HG03432 (cell line): ENCODE data around the gene UBE2R2.
"Not testable (repeated sequence)": the region's sequence is repeated elsewhere in the genome, so short reads cannot be mapped to it uniquely, and the experiment has no call there.

Experiments used
- ATAC-seq: cut with Tn5 transposase; IDR thresholded peaks from one replicate; pipeline ENCODE4 v1.9.1; 2021; ENCODE audit warnings: mild to moderate bottlenecking, moderate library complexity; ENCODE audit not compliant: unreplicated experiment

Gene UBE2R2

DNA sequence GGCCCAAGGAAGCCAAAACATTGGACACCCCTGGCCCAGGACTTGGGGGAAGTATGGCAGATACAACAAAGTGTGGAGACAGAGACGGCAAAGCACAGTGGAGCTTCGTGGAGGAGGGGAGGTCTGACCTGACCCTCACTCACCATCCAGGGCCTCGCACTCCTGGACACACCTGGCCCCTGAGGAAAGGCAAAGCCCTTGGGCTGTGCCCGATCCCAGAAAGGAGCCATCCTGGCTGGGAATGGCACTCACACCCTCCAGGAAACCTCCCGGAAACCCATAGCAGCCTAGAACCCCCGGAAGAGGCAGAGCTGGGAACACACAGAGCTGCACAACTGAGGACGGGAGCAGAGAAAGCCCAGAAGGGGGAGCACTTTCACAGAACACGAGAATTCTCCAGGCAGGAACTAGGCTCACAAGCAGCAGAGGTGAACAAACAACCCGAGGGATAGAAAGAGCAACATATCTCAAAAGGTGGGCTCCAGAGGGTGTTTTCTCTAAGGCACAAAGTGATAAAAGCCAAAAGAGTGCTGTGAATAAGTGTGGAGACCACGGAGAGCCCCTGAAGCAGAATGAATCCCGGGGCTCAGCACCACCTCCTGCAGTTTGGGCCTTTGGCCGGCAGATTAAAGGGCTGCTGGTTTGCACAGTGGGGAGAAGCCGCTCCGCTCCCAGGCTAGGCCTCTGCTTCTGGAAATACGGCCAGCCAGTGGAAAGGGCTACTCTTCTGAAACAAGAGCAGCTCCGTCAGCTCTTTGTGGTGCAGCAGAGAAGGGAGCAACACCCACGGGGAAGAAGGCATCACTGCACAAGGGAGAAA, 108.2 kb downstream of the UBE2R2 start:
- no peak for ATAC-seq

DNA sequence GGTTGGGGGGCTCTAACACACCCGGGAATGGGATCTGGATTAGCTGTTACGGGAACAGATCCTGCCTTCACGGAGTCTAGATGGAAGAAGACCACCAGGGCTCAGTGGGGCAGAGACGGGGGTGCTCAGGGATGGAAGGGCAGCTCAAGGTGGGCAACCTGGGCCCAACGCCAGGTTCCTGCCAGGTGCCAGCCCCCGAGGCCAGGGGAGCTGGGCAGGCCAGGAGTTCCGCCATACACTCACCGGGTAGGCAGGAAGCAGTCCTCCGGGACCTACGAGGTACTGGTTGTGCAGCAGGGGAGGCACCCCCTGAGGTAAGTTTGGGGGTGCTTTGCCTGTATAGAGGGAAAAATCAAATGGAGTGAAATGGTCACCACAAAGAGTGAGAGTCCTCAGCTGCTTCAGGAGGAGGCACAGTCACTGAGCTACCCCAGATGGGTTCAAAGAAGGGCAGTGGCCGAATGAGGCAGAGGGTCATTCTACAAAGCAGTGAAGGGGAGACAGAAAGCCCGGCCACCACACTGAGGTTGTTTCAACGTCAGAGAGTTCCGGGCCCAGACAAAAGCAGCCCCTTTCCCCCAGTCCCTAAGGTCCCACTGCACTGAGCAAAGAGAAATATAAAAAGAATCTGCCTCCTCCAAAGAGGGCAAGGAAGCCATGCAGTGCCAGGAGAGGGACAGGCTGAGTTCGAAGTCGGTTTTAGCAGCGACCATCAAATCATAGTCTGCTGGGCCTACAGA, 110.0 kb downstream of the UBE2R2 start:
- no peak for ATAC-seq

DNA sequence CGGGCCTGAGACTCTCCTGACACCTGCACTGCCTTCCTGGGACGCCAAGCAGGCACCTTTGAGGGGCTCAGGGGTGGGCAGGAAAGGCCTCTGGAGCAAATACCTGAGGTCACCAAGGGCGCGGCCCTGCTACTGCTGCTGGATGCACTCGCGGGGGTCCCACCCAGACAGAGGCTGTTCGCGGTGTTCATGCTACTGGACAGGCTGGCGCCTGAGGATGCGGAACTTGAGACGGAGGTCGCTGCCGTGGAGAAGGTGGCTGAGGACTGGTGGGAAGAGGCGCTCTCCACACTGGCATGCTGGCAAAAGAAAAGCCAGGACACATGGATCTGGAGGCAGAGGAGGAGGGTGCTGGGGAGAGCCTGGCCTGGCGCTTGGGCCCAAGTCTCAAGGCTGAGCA, 110.7 kb downstream of the UBE2R2 start:
- ATAC-seq: no peak

DNA sequence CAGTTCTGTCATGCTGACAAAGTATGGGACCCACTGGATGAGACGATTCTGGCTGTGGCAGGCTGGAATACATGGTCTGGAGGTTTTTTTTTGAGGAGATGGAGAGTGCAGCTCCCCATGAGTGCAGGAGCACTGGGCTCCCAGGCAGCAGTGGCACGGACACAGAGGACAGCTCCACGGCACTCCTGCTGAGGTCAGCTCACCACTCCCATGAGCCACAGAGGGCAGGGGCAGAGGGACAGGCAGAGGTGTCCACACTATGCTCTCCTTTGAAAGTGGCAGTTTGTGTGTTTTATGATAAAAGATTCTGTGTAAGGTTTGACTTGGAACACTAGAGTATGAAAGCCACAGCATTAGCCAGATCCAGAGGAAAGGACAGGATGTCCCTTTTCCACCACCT, 114.4 kb downstream of the UBE2R2 start:
- ATAC-seq: no peak

DNA sequence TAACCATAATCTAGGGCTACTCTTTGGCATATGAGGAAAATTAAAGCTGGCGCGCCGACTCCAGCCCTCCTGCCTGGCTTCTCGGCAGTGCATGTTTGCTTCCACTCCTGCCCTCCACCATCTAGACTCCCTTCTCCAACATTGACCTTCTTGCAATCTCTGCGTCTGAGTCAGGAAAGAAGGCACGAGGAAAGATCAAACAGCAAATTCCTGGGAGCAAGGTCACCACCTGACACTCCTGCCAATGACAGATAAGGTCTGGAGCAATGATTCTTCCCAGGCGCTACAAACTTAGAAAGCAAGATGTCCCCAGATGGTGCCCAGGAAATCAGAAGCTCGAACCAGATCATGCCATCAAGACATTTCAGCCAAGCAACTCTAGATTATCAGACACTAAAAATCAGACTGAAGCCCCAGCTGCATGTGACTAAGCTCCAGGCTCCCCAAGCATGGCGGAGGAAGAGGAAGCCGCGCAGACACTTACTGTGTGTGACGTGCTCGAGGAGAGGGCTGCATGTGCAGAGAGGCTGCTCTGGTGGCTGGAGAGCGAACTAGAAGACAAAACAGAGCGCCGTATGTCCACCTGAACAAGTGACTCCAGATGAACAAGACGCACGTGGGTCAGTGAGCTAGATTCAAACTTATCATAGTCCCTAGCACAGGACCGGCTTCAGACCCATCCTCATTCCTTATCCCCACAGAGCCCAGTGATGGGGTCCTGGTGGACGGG, 115.3 kb downstream of the UBE2R2 start:
- no peak for ATAC-seq

DNA sequence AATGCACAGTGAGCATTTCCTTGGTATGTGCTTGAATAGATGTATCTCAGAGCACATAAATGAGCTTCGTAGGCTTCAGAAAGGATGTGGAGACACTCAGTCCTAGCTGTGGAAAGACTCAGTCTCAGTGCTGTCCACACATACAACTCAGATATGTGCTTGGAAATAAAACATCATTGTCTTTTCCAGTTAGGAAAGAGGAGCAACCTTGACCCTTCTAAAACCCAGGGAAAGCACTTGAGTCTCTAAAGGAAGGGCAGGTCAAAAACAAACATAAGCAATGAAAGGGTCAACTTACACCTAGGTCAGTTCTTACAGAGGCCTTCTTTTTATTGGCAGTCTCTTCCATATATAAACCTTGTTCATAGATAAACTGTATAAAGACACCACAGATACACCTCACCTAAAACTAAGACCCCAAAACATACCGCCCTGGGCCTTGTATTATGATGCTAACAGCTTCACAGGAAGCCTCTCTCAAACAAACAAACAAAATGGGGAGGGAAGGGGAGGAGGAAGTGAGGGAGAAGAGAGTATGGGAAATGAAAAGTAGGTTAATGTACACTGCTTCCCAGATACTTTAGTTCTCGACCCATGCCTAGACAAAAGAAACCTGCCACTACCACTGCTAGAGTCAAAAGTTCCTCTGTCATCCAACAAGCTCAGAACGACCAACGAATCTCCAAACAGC, 117.4 kb downstream of the UBE2R2 start:
- no peak for ATAC-seq

DNA sequence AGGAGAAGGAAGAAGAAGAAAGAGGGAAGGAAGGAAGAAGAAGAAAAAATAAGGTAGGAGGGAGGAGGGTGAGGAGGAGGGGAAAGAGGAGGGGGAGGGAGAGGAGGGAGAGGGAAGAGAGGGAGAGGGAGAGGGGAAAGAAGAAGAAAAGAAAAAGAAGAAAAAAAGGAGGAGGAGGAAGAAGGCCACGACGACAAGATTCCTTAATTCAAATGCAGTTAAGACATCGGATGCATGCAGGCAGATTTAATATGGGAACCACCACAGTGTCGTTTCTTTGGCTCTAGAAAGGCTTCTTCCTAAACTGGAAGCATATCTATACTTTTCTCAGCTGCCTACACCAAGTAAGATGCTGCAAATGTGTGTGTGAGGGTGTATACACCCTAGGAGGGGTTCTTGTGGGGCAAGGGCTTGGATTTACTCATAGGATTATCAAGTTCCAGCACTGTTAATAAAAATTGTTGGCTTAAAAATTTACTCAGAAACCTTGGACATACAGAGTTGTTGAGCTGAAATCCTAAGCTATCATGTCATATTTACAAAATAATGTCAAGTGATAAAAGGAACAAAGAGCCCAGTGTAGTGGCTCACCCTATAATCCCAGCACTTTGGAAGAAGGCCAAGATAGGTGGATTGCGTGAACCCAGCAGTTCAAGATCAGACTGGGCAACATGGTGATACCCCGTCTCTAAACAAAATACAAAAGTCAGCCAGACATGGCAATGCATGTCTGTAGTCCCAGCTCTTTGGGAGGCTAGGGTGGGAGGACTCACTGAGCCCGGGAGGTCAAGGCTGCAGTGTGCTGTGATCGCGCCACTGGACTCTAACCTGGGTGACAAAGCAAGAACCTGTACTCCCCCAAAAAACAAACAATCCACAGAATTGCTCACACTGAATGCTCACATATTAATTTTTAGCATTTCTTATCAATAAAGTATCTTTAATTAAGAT, 123.2 kb downstream of the UBE2R2 start:
- ATAC-seq: no peak

DNA sequence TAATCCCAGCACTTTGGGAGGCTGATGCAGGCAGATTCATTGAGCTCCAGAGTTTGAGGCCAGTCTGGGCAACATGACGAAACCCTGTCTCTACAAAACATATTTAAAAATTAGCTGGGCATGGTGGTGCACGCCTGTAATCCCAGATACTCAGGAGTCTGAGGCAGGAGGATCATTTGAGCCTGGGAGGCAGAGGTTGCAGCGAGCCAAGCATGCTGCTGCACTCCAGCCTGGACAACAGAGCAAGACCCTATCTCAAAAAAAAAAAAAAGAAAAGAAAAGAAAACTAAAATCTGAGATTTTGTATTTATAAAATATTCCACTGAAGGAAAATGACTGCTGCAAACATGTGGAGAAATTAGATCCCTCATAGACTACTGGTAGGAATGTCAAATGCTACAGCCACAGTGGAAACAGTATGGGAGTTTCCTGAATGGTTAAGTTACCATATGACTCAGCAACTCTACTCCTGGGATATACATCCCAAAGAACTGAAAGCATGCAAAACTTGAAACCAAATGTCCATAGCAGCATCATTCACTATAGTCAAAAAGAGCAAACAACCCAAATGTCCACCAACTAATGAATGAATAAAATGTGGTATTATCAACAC, 125.6 kb downstream of the UBE2R2 start:
- no peak for ATAC-seq

DNA sequence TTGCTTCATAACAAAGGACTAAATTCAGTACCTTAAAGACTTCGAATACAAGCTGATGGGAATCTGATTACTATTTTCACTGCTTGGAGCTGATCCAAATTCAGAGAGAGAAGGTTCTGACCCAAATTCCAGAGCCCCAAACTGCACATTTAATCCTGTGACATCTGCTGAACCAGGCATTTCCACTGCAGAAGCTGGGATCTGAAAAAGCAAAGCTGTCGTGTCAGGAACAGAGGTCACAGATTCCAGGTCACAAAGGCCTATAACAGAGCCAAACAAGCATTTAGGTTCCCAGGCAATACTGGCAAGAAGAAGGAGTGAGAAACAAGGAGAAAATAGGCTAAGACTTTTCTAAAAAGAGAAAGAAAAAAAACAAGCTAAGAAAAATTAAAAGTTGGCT, 126.4 kb downstream of the UBE2R2 start:
- ATAC-seq: no peak

DNA sequence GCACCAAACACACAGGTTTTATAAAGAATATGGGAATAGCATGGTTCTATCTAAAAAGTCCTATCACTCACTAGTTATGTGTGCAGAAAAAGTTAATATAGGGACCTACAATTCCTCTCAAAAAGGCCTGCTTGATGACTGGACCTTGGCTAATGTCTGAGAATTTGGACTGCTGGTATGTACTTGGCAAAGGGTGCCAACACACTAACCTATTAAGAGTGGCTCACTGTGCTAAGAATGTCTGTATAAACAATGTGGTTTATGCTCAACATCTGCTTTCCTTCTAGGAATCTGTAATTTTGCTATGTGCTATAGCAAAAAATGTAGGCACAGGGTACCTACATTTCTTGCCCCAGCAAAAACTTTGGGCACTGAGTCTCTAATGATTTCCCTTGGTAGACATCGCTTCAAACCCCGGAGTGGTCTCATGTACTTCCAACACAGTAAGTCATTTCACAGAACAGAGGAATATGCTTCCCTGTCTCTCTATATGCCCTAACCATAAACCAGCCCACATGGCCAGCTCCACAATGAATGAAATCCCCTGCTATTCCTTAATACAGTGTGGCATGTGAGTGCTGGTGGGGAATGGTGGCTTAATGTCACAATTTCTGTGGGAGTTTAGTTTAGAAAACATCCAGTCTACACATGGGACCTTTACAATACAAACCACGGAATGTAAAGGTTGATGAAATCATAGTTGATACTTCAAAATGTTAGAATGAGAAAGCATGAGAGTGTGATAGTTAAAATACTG, 130.0 kb downstream of the UBE2R2 start:
- ATAC-seq: no peak

DNA sequence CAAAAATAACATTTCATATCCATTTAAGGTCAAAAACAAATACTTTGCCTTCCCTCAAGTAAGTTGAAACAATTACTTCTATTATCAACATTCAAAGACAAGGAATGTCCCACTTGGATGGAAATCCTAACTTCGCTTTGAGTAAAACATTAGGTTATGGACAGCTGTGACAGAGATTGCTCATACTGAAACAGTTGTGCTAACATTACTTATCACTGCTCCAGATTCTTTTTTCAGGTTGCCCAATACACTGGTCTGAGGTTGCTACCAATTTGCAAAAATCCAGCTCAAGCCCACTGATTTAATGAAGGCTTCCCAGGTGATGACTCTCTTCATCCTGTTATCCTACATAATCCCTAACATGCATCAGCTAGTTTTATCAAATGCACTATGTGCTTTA, 133.4 kb downstream of the UBE2R2 start:
- no peak for ATAC-seq

DNA sequence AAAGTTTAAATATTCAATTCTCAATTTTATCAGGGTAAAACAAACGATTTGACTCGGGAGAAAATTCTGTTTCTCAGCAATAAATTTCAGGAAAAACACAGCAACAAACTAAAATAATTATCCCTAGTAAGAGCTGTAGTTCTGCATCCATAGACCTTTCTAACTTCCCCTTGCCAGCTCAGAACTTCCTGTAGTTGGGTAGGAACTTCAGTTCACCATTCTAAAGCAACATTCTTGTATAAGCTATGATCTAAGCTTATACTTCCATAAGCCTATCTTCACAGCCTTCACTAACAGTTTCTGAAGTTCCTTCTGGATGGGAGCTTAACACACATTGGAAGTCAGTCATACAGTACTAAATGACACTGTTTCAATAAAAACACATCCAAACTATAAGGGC, 135.1 kb downstream of the UBE2R2 start:
- no peak for ATAC-seq

DNA sequence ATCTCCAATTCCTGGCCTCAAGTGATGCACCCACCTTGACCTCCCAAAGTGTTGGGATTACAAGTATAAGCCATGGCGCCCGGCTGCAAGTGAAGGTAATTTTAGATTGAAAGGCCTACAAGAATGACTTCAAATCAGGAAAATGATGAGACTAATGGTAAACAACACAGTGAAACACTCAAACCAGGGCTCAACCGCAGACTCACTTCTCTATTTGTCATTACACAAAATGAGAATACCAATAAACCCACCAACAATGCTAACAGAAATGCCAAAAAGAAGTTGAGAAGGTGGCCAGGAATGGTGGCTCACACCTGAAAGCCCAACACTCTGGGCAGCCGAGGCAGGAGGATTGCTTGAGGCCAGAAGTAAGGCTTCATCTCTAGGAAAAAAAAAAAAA, 139.6 kb downstream of the UBE2R2 start:
- ATAC-seq: no peak

DNA sequence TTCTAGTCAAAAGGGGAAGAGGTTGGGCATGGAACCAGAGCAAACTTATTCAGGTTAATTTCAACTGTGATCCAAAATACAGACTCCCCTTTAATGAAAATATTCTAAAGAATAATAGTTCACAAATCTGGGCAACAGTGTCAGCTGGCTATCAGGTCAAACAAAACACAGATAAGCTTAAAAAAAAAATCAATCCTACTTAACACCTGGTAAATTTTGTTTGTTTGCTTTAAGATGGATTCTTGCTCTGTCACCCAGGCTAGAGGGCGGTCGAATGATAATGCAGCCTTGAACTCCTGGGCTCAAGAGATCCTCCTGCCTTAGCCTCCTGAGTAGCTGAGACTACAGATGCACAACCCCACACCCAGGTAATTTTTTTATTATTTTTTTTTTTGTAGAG, 142.8 kb downstream of the UBE2R2 start:
- ATAC-seq: no peak

DNA sequence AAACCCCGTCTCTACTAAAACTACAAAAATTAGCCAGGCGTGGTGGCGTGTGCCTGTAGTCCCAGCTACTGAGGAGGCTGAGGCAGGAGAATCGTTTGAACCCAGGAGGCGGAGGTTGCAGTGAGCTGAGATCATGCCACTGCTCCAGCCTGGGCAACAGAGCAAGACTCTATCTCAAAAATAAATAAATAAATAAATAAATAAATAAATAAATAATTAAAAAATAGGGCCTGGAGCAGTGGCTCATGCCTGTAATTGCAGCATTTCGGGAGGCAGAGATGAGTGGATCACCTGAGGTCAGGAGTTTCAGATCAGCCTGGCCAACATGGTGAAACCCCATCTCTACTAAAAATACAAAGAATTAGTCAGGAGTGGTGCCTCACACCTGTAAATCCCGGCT, 145.5 kb downstream of the UBE2R2 start:
- not testable (repeated sequence) for ATAC-seq

DNA sequence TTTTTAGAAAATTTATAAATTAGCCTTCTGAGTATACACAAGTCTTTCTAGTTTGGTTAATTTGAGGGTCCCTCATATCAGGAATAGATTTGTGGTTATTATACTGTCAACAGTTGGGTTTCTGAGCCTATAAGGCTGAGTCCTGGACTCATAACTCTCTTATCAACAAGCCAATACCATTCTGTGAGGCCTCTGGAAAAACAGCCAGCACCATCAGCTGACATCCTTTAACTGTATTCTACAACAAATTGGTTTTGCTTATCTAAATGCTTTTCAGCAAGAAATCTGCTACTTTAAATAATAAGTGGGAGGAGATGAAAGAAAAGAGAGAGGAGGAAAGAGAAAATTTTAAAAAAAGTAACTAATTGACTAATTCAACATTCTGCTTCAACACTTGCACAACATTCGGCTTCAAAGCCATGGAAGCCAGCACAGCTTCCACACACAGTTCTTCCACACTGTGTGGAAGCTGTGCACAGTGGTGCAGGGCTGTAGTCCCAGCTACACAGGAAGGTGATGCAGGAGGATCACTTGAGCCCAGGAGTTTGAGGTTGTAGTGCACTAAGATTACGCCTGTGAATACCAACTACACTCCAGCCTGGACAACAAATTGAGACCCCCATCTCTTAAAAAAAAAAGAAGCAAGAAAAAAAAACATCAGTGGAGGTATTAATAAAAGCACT, 147.3 kb downstream of the UBE2R2 start:
- ATAC-seq: no peak
